Central memory CD8-positive, alpha-beta T cell (primary cell): ENCODE measurements around the gene IARS2.

Experiments used
- ATAC-seq: fragments of 150-1000 bp; cut with Tn5 transposase; replicated peaks from 2 replicates; pipeline ENCODE4 v1.10.0; 2022; ENCODE audit warnings: mild to moderate bottlenecking, moderate FRiP score, moderate number of reproducible peaks; ENCODE audit not compliant: poor library complexity, severe bottlenecking; ENCODE audit errors: extremely low read depth
- DNase-seq, 2 donors: peaks; one replicate each; pipeline ENCODE4 v3.0.0; 2021; ENCODE audit warnings: low spot score in 2 of 2
- H3K27ac Mint-ChIP-seq: one replicate; pipeline ENCODE4 v1.8.0; 2022; ENCODE audit warnings: low read depth, mild to moderate bottlenecking, moderate library complexity, mixed read lengths
- H3K27me3 Mint-ChIP-seq: one replicate; pipeline ENCODE4 v1.8.0; 2022; ENCODE audit warnings: mixed read lengths
- H3K36me3 Mint-ChIP-seq: one replicate; pipeline ENCODE4 v1.8.0; 2022; ENCODE audit warnings: mild to moderate bottlenecking, moderate library complexity, mixed read lengths; ENCODE audit not compliant: insufficient read depth
- H3K4me1 Mint-ChIP-seq: one replicate; pipeline ENCODE4 v1.8.0; 2022; ENCODE audit warnings: mixed read lengths
- H3K4me3 Mint-ChIP-seq: one replicate; pipeline ENCODE4 v1.8.0; 2022; ENCODE audit warnings: mild to moderate bottlenecking, moderate library complexity, mixed read lengths
- H3K9me3 Mint-ChIP-seq: one replicate; pipeline ENCODE4 v1.8.0; 2022; ENCODE audit warnings: mixed read lengths

Gene IARS2

GRCh38 chr1:220123889-220124288, 30.0 kb downstream of the IARS2 start:
- no peaks in the 10 kb centered on the region for H3K4me1 Mint-ChIP-seq
- H3K4me3 Mint-ChIP-seq: no peak overlapping the region
- peaks cover 18% of the 10 kb centered on the region for H3K36me3 Mint-ChIP-seq
- ATAC-seq (no peak), DNase-seq (no peak)
- H3K9me3 Mint-ChIP-seq: no peaks in the 10 kb centered on the region
- no peak overlapping the region for H3K27ac Mint-ChIP-seq
- H3K27me3 Mint-ChIP-seq: no peaks in the 10 kb centered on the region

DNA sequence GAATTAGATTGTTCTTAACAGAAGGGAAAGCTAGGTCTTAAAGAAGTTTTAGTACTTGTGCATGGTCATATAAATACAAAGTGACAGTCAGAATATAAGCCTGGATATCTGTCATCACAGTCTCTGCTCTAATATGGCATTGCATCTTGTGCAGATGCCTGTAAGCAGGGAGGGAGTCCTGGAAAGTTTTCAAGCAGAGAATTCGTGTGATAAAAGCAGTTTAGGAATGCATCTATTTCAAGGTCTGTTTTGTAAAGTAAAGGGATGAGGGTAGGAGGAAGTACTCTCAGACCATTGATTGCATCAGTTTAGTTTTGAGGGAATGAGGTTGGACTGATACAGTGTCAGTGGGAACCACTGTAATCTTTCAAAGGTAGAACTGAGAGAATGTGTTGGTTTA, 30.6 kb downstream of the IARS2 start:
- Mint-ChIP-seq H3K27ac (peak overlapping the region; percentile 68), H3K27me3 (no peaks in the 10 kb centered on the region), H3K36me3 (peaks cover 22% of the 10 kb centered on the region), H3K9me3 (peaks cover 4% of the 10 kb centered on the region), H3K4me3 (no peak overlapping the region), H3K4me1 (no peaks in the 10 kb centered on the region)
- DNase-seq (no peak), ATAC-seq (no peak)

DNA sequence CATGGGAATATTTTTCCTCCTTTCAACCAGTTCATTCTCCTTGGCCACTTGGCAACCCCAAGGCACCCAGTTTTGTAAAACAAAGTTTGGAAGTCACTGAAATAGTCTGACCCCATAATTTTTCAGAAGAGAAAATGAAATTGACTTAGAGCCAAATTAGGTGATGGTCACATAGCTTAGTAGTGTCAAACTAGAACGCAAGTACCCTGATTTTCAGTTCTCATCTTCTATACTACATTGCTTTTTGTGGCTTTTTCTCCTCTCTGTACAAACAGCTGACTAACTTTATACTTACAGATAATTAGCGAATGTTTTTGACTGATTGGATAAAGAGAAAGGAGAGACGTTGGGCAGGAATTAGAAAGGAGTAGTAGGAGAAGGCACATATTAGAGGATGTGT, 33.1 kb downstream of the IARS2 start:
- Mint-ChIP-seq H3K27ac (peak overlapping the region; percentile 16), H3K27me3 (no peaks in the 10 kb centered on the region), H3K36me3 (peaks cover 31% of the 10 kb centered on the region), H3K4me1 (peaks cover 7% of the 10 kb centered on the region), H3K4me3 (no peak overlapping the region), H3K9me3 (peaks cover 6% of the 10 kb centered on the region)
- DNase-seq (no peak), ATAC-seq (no peak)

DNA sequence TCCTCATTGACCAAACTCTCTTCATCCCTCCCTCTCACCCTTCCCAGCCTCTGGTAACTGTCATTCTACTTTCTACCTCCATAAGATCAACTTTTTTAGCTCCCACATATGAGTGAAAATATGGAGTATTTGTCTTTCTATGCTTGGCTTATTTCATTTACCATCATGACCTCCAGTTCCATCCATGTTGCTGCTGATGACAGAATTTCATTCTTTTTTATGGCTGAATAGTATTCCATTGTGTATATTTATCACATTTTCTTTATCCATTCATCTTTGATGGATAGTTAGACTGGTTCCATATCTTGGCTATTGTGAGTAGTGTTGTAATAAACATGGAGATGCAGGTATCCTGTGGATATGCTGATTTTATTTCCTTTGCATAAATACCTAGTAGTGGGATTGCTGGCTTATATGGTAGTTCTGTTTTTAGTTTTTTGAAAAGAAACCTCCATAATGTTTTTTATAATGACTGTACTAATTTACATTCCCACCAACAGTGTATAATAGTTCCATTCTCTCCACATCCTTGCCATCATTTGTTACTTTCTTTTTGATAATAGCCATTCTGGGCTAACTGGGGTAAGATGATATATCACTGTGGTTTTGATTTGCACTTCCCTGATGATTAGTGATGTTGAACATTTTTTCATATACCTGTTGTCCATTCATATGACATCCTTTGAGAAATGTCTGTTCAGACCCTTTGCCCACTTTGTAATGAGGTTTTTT, 35.7 kb downstream of the IARS2 start:
- Mint-ChIP-seq H3K27ac (no peak overlapping the region), H3K4me3 (no peak overlapping the region), H3K27me3 (no peaks in the 10 kb centered on the region), H3K36me3 (peaks cover 37% of the 10 kb centered on the region), H3K9me3 (peaks cover 6% of the 10 kb centered on the region), H3K4me1 (peaks cover 16% of the 10 kb centered on the region)
- no peak for ATAC-seq
- DNase-seq: no peak

- peaks cover 19% of the 10 kb centered on the region for H3K4me1 Mint-ChIP-seq
- peaks cover 58% of the 10 kb centered on the region for H3K36me3 Mint-ChIP-seq
- H3K27ac Mint-ChIP-seq: no peak overlapping the region
- H3K27me3 Mint-ChIP-seq: no peaks in the 10 kb centered on the region
- DNase-seq (no peak), ATAC-seq (no peak)
- no peaks in the 10 kb centered on the region for H3K9me3 Mint-ChIP-seq
- H3K4me3 Mint-ChIP-seq: no peak overlapping the region
Observed at GRCh38 chr1:220135755-220136154, 41.8 kb downstream of the IARS2 start.

- peak overlapping the region; percentile 40 for H3K4me3 Mint-ChIP-seq
Observed at GRCh38 chr1:220137019-220137786, 43.3 kb downstream of the IARS2 start.

GRCh38 chr1:220139966-220140365, 46.0 kb downstream of the IARS2 start:
- peak overlapping the region; percentile 46 for H3K27ac Mint-ChIP-seq
- H3K4me3 Mint-ChIP-seq: no peak overlapping the region
- DNase-seq: no peak
- no peaks in the 10 kb centered on the region for H3K9me3 Mint-ChIP-seq
- H3K4me1 Mint-ChIP-seq: peaks cover 10% of the 10 kb centered on the region
- ATAC-seq: no peak
- H3K36me3 Mint-ChIP-seq: peaks cover 59% of the 10 kb centered on the region
- H3K27me3 Mint-ChIP-seq: no peaks in the 10 kb centered on the region

More at GRCh38 chr1:220137019-220137786, 43.3 kb downstream of the IARS2 start:
- Mint-ChIP-seq H3K9me3 (no peaks in the 10 kb centered on the region), H3K4me1 (peaks cover 19% of the 10 kb centered on the region), H3K27me3 (no peaks in the 10 kb centered on the region), H3K36me3 (peaks cover 63% of the 10 kb centered on the region), H3K27ac (peak overlapping the region; percentile 81)
- ATAC-seq (peak; percentile 91), DNase-seq (no peak)

DNA sequence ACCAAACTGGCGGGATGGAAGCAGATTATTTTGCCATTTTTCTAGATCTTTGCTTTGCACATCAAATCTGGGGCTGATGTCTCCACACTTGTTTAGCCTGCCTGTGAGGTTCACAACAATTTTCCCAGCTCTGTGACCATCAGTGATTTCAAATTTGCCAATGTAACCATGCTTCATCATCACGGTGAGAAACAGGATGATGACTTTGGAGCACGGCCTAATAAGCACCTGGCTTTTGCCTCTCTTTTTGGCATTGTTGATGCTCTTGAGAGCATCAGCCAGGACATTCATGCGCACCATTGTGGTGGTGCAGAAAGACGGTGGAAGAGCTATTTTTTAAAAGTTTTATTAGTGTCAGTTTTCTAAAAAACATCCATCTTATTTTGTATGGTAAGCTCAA, 50.1 kb downstream of the IARS2 start:
- Mint-ChIP-seq H3K4me1 (no peaks in the 10 kb centered on the region), H3K4me3 (no peak overlapping the region), H3K36me3 (peaks cover 44% of the 10 kb centered on the region), H3K27me3 (no peaks in the 10 kb centered on the region), H3K9me3 (no peaks in the 10 kb centered on the region), H3K27ac (no peak overlapping the region)
- DNase-seq (no peak), ATAC-seq (no peak)

DNA sequence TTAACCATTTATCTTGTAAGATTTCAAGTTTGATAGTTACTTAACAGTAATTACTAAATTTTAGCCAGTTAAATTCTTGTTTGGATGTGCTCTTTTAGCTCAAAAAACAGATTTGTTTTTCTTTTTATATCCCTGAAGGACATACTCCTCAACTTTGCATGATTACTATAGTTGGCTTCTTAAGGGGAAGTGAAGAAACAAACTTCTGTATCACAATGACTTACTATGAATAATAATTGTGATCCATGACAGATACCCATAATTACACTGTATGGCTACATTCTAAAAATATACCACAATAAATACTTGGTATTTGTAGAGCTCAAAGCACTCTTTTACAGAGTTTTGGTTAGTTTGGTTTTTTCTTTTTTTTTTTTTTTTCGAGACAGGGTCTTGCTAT, 55.8 kb downstream of the IARS2 start:
- Mint-ChIP-seq H3K27me3 (no peaks in the 10 kb centered on the region), H3K27ac (no peak overlapping the region), H3K4me1 (no peaks in the 10 kb centered on the region), H3K9me3 (no peaks in the 10 kb centered on the region), H3K36me3 (peaks cover 38% of the 10 kb centered on the region), H3K4me3 (no peak overlapping the region)
- no peak for ATAC-seq
- DNase-seq: no peak

GRCh38 chr1:220151454-220151853, 57.5 kb downstream of the IARS2 start:
- Mint-ChIP-seq H3K4me3 (no peak overlapping the region), H3K9me3 (no peaks in the 10 kb centered on the region), H3K4me1 (peaks cover 3% of the 10 kb centered on the region), H3K27ac (no peak overlapping the region), H3K36me3 (peaks cover 35% of the 10 kb centered on the region), H3K27me3 (no peaks in the 10 kb centered on the region)
- DNase-seq (no peak), ATAC-seq (no peak)

DNA sequence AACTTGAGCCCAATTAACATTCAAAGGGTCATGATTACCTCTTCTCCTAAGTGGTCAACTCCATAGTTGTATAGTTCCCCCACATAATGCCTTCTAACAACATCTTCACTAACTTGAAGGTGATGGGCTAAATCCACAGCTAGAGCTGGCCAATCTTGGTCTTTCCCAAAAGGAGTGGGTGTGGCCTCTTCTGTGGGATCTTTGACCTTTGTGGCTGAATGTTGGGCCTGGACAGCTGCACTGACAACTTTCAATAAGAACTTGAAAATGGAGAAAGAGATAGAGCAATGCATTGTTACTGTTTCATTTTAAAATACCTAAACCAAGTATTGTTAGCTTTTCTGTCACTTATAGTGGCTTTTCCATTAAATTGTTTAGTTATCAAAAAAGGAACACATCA, 59.2 kb downstream of the IARS2 start:
- H3K27me3 Mint-ChIP-seq: no peaks in the 10 kb centered on the region
- H3K9me3 Mint-ChIP-seq: no peaks in the 10 kb centered on the region
- peaks cover 36% of the 10 kb centered on the region for H3K36me3 Mint-ChIP-seq
- no peak overlapping the region for H3K27ac Mint-ChIP-seq
- no peak for DNase-seq
- peaks cover 9% of the 10 kb centered on the region for H3K4me1 Mint-ChIP-seq
- no peak for ATAC-seq
- H3K4me3 Mint-ChIP-seq: no peak overlapping the region

GRCh38 chr1:220156620-220157146, 62.8 kb downstream of the IARS2 start:
- no peaks in the 10 kb centered on the region for H3K9me3 Mint-ChIP-seq
- no peak for DNase-seq
- peak overlapping the region; percentile 24 for H3K27ac Mint-ChIP-seq
- no peaks in the 10 kb centered on the region for H3K27me3 Mint-ChIP-seq
- ATAC-seq: no peak
- no peak overlapping the region for H3K4me3 Mint-ChIP-seq
- peaks cover 13% of the 10 kb centered on the region for H3K4me1 Mint-ChIP-seq
- peaks cover 41% of the 10 kb centered on the region for H3K36me3 Mint-ChIP-seq

DNA sequence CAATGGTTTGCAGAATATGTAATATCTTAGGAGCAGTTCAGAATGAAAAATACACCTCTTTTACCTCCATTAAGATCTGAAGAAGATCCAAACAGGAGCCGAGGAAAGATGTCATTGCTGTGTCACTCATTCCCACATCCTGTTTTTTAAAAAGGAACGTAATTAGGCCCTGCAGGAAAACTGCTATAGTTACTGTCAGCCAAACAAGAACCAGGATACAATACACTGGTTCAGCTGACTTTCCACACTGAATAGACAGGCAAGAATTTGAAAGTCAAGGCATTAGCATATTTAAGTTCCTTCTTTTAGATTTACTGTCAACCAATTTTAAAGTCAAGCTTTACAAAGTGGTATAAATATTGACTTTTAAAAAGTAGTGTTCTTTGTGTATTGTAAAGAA, 63.8 kb downstream of the IARS2 start:
- Mint-ChIP-seq H3K4me1 (peaks cover 13% of the 10 kb centered on the region), H3K36me3 (peaks cover 37% of the 10 kb centered on the region), H3K27ac (no peak overlapping the region)

More for the DNA sequence above, 63.8 kb downstream of the IARS2 start:
- no peak overlapping the region for H3K4me3 Mint-ChIP-seq
- no peak for DNase-seq
- H3K27me3 Mint-ChIP-seq: no peaks in the 10 kb centered on the region
- no peaks in the 10 kb centered on the region for H3K9me3 Mint-ChIP-seq
- no peak for ATAC-seq
